ENCODE measurements around the gene CDK5RAP3. TPM values are rescaled to one million over a fixed set of nuclear protein-coding genes. Genes with fewer than 3 reads are reported as not detected.

CDK5RAP3 gene
- total and polyA plus RNA-seq, 2 of the 13 experiments (the other 11 are each of a cell fraction or from before 2014, with no cell fraction given): 128 to 154 TPM

DNA sequence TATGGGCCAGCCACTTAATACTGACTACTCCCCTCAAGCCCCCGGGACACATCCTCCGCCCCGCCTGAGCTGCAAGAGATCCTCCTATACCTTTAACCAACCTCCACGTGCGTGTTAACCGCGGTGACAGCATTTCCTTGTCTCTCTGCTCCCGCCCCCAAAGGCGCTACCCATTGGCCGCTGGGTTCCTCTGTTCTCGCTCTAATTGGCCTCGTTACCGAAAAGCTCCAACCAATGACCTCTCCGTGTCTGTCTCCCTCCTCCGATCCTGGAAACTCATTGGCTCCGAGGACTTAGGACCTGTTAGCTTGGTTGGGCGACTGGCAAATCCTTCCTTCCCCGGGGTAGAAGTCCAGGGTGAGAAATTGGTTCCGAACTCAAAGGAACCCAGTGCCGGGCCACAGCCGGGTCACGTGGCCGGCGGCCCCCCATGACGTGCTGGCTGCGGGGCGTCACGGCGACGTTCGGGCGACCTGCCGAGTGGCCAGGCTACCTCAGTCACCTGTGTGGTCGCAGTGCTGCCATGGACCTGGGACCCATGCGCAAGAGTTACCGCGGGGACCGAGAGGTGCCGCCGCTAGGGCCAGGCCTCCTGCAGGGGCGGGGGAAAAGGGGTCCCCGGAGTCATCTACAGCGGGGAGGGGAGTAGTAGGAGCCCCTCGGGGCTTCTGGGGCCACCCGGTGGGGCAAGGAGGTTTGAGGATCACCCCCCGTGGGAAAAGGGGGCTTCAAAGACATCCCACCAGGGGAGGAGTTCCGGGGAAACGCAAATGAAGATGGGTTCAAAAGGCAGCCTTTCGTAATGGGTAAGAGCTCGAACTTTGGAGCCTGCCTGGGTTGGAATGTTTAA, 29.4 kb upstream of the CDK5RAP3 start, which contains the start of gene PNPO (continued):
- TF ChIP-seq SPEN (CRISPR knock-in tag; IDR thresholded peaks at IDR 0.05; ENCODE audit: low read depth) (peak; percentile 82), SMAD1 (CRISPR knock-in tag; IDR thresholded peaks at IDR 0.05; ENCODE audit: borderline replicate concordance, low read depth) (0 out of 2 replicates have a peak, but pooled peaks have one; percentile 39), JDP2 (CRISPR knock-in tag; IDR thresholded peaks at IDR 0.05; ENCODE audit: borderline replicate concordance) (peak; percentile 18; the same call in 1 of the 2 replicates), SMARCC2 (IDR thresholded peaks at IDR 0.05) (no peak), GLI4 (CRISPR knock-in tag; IDR thresholded peaks at IDR 0.05; ENCODE audit: borderline replicate concordance) (peak; percentile 87; the same call in 1 of the 2 replicates), ZNF282 (IDR thresholded peaks at IDR 0.05; ENCODE audit: partially characterized antibody) (no peak), CHCHD3 (CRISPR knock-in tag; IDR thresholded peaks at IDR 0.05) (no peak), ZSCAN29 (CRISPR knock-in tag; conservative IDR thresholded peaks at IDR 0.05) (0 out of 2 replicates have a peak, but pooled peaks have one; percentile 25), FOSL2 (CRISPR knock-in tag; IDR thresholded peaks at IDR 0.05) (peak; percentile 32; the same call in 1 of the 2 replicates), CC2D1A (CRISPR knock-in tag; IDR thresholded peaks at IDR 0.05) (no peak), STAT5B (CRISPR knock-in tag; IDR thresholded peaks at IDR 0.05) (no peak), NR1H2 (CRISPR knock-in tag; IDR thresholded peaks at IDR 0.05; ENCODE audit: borderline replicate concordance, low read depth) (0 out of 2 replicates have a peak, but pooled peaks have one; percentile 64), NFATC3 (CRISPR knock-in tag; IDR thresholded peaks at IDR 0.05) (peak; percentile 24; the same call in 1 of the 2 replicates), ZMYM2 (CRISPR knock-in tag; IDR thresholded peaks at IDR 0.05) (peak; percentile 84), EZH2 (conservative IDR thresholded peaks at IDR 0.05; ENCODE audit: low read depth, low read length) (no peak), NCOR1 (IDR thresholded peaks at IDR 0.05; ENCODE audit: borderline replicate concordance, low read length) (peak; percentile 96), CREB1 (IDR thresholded peaks at IDR 0.05) (peak; percentile 87), CREB1 (CRISPR knock-in tag; IDR thresholded peaks at IDR 0.05) (peak; percentile 94), RFXANK (CRISPR knock-in tag; IDR thresholded peaks at IDR 0.05) (no peak; the same call in 1 of the 2 replicates)
- TF ChIP-seq, protein P1, sequence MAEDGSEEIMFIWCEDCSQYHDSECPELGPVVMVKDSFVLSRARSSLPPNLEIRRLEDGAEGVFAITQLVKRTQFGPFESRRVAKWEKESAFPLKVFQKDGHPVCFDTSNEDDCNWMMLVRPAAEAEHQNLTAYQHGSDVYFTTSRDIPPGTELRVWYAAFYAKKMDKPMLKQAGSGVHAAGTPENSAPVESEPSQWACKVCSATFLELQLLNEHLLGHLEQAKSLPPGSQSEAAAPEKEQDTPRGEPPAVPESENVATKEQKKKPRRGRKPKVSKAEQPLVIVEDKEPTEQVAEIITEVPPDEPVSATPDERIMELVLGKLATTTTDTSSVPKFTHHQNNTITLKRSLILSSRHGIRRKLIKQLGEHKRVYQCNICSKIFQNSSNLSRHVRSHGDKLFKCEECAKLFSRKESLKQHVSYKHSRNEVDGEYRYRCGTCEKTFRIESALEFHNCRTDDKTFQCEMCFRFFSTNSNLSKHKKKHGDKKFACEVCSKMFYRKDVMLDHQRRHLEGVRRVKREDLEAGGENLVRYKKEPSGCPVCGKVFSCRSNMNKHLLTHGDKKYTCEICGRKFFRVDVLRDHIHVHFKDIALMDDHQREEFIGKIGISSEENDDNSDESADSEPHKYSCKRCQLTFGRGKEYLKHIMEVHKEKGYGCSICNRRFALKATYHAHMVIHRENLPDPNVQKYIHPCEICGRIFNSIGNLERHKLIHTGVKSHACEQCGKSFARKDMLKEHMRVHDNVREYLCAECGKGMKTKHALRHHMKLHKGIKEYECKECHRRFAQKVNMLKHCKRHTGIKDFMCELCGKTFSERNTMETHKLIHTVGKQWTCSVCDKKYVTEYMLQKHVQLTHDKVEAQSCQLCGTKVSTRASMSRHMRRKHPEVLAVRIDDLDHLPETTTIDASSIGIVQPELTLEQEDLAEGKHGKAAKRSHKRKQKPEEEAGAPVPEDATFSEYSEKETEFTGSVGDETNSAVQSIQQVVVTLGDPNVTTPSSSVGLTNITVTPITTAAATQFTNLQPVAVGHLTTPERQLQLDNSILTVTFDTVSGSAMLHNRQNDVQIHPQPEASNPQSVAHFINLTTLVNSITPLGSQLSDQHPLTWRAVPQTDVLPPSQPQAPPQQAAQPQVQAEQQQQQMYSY (CRISPR knock-in tag; IDR thresholded peaks at IDR 0.05): peak; percentile 76
- TF ChIP-seq, protein P2, sequence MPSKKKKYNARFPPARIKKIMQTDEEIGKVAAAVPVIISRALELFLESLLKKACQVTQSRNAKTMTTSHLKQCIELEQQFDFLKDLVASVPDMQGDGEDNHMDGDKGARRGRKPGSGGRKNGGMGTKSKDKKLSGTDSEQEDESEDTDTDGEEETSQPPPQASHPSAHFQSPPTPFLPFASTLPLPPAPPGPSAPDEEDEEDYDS (CRISPR knock-in tag; IDR thresholded peaks at IDR 0.05): peak; percentile 86
- TF ChIP-seq, protein P3, sequence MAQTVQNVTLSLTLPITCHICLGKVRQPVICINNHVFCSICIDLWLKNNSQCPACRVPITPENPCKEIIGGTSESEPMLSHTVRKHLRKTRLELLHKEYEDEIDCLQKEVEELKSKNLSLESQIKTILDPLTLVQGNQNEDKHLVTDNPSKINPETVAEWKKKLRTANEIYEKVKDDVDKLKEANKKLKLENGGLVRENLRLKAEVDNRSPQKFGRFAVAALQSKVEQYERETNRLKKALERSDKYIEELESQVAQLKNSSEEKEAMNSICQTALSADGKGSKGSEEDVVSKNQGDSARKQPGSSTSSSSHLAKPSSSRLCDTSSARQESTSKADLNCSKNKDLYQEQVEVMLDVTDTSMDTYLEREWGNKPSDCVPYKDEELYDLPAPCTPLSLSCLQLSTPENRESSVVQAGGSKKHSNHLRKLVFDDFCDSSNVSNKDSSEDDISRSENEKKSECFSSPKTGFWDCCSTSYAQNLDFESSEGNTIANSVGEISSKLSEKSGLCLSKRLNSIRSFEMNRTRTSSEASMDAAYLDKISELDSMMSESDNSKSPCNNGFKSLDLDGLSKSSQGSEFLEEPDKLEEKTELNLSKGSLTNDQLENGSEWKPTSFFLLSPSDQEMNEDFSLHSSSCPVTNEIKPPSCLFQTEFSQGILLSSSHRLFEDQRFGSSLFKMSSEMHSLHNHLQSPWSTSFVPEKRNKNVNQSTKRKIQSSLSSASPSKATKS (CRISPR knock-in tag; IDR thresholded peaks at IDR 0.05): peak; percentile 26; the same call in 1 of the 2 replicates
- TF ChIP-seq, protein P4, sequence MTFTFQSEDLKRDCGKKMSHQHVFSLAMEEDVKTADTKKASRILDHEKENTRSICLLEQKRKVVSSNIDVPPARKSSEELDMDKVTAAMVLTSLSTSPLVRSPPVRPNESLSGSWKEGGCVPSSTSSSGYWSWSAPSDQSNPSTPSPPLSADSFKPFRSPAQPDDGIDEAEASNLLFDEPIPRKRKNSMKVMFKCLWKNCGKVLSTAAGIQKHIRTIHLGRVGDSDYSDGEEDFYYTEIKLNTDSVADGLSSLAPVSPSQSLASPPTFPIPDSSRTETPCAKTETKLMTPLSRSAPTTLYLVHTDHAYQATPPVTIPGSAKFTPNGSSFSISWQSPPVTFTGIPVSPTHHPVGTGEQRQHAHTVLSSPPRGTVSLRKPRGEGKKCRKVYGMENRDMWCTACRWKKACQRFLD (CRISPR knock-in tag; IDR thresholded peaks at IDR 0.05; ENCODE audit: borderline replicate concordance): peak; percentile 98
